NCI-H187 treated with DMSO at 0.1 percent for 48 hours (cell line): ENCODE measurements around the gene CTIF.

Experiments used
- DNase-seq: peaks from one replicate; lab custom pipeline; 2025; lab: John Stamatoyannopoulos, UW

CTIF gene

GRCh38 chr18:48552130-48552529 is 13.3 kb downstream of the CTIF start:
- DNase-seq = no peak

GRCh38 chr18:48553236-48553635 is 14.4 kb downstream of the CTIF start:
- no peak for DNase-seq

- DNase-seq = no peak
Measured at GRCh38 chr18:48554610-48555400, 16.0 kb downstream of the CTIF start.

GRCh38 chr18:48555465-48555995 is 16.7 kb downstream of the CTIF start:
- DNase-seq = no peak

- no peak for DNase-seq
Measured at GRCh38 chr18:48557640-48558174, 18.9 kb downstream of the CTIF start.

GRCh38 chr18:48558248-48558647 is 19.4 kb downstream of the CTIF start:
- DNase-seq = no peak

GRCh38 chr18:48560491-48560890 is 21.7 kb downstream of the CTIF start:
- DNase-seq = no peak

- DNase-seq = no peak
Measured at GRCh38 chr18:48562075-48562474, 23.2 kb downstream of the CTIF start.

- DNase-seq = no peak
Measured at GRCh38 chr18:48563027-48563426, 24.2 kb downstream of the CTIF start.

- DNase-seq = no peak
Measured at GRCh38 chr18:48564139-48564538, 25.3 kb downstream of the CTIF start.

- DNase-seq = no peak
Measured at GRCh38 chr18:48565105-48565504, 26.3 kb downstream of the CTIF start.

GRCh38 chr18:48566589-48566988 is 27.8 kb downstream of the CTIF start:
- no peak for DNase-seq

- DNase-seq = no peak
Measured at GRCh38 chr18:48567388-48567787, 28.6 kb downstream of the CTIF start.

GRCh38 chr18:48569139-48569914 is 30.5 kb downstream of the CTIF start:
- no peak for DNase-seq

GRCh38 chr18:48569915-48570264 is 31.1 kb downstream of the CTIF start:
- no peak for DNase-seq

- no peak for DNase-seq
Measured at GRCh38 chr18:48570313-48570712, 31.5 kb downstream of the CTIF start.

- DNase-seq = no peak
Measured at GRCh38 chr18:48571639-48572384, 33.0 kb downstream of the CTIF start.

- DNase-seq = no peak
Measured at GRCh38 chr18:48572402-48573126, 33.7 kb downstream of the CTIF start.

GRCh38 chr18:48573632-48574283 is 34.9 kb downstream of the CTIF start:
- DNase-seq = no peak

- DNase-seq = no peak
Measured at GRCh38 chr18:48574667-48575300, 36.0 kb downstream of the CTIF start.

- no peak for DNase-seq
Measured at GRCh38 chr18:48575301-48575657, 36.4 kb downstream of the CTIF start.
